AG04450 (cell line): ENCODE results near the gene MYO16. TPM values are rescaled to one million over a fixed set of nuclear protein-coding genes. Genes with fewer than 3 reads are reported as not detected.

Experiments used
- CTCF ChIA-PET: fragments of 300-600, 350-600 bp; formaldehyde crosslinking; extraction: SDS; loops from one replicate; lab custom pipeline; 2022; ENCODE audit warnings: antibody characterized with exemption, inconsistent platforms; lab: Charles Lee
- POLR2A ChIA-PET: fragments of 350-600 bp; formaldehyde crosslinking; extraction: SDS; loops from one replicate; lab custom pipeline; 2021; ENCODE audit warnings: antibody characterized with exemption, inconsistent platforms; lab: Yijun Ruan, JAX
- DNase-seq: peaks from one replicate; pipeline ENCODE4 v3.0.0-alpha.2; 2011; ENCODE audit warnings: low read depth, low spot score
- H3K27ac ChIP-seq: one replicate; pipeline ENCODE4 v1.5.1; 2012; ENCODE audit warnings: low read depth, low read length, control low read depth
- H3K27me3 ChIP-seq: one replicate; pipeline ENCODE4 v1.6.0; 2012; ENCODE audit warnings: low read length; ENCODE audit not compliant: control insufficient read depth, insufficient read depth
- H3K4me3 ChIP-seq: 2 replicates; pipeline ENCODE4 v1.5.1; 2011; ENCODE audit warnings: mild to moderate bottlenecking, low read depth, low read length, control low read depth
- H3K9me3 ChIP-seq: 2 replicates; pipeline ENCODE4 v1.5.1; 2012; ENCODE audit warnings: low read length; ENCODE audit not compliant: control insufficient read depth, insufficient read depth
- CTCF ChIP-seq: IDR thresholded peaks from 2 replicates; pipeline ENCODE4 v1.5.1; 2011; ENCODE audit warnings: low read depth, low read length, control low read depth, inconsistent platforms
- polyA plus RNA-seq: library from polyadenylated mRNA; depleted of rRNA; stranded (reverse); fragments of >200 nt; gene quantifications from 2 replicates; pipeline ENCODE4 v1.2.3, GENCODE V29; 2011

Gene MYO16
- polyA plus RNA-seq, 1 experiment: 0.02 TPM

- Histone ChIP-seq H3K4me3 (peak overlapping the region; percentile 29; the same call in 1 of the 2 replicates), H3K27me3 (no peaks in the 10 kb centered on the region), H3K9me3 (no peaks in the 10 kb centered on the region), H3K27ac (peak overlapping the region; percentile 49)
- peak; percentile 27 for DNase-seq
- ChIA-PET POLR2A (interaction anchor here (0.6 to 1.3 kb wide), 3 partner anchors 9 to 1199 kb away, joined by 3 to 4 read pairs (median 4); no protein-coding TSS in a partner anchor), CTCF (interaction anchor here (0.7 to 3.2 kb wide), 30 partner anchors 8 to 1234 kb away, joined by 3 to 19 read pairs (median 4); no protein-coding TSS in a partner anchor)
- peak; percentile 75 for TF ChIP-seq CTCF
These were observed 285.8 kb downstream of the MYO16 start for GRCh38 chr13:108915095-108915633.

GRCh38 chr13:108915634-108916512 is 286.5 kb downstream of the MYO16 start:
- Histone ChIP-seq H3K9me3 (no peaks in the 10 kb centered on the region), H3K27me3 (no peaks in the 10 kb centered on the region), H3K4me3 (no peak overlapping the region), H3K27ac (peak overlapping the region; percentile 68)
- peak; percentile 65 for DNase-seq
- POLR2A ChIA-PET: interaction anchor here (0.5 to 1.3 kb wide), 4 partner anchors 8 to 1198 kb away, joined by 3 to 8 read pairs (median 4); no protein-coding TSS in a partner anchor
- CTCF ChIA-PET: interaction anchor here (0.6 to 3.2 kb wide), 27 partner anchors 9 to 1200 kb away, joined by 3 to 19 read pairs (median 4); no protein-coding TSS in a partner anchor
- TF ChIP-seq CTCF: no peak

- no peak overlapping the region for H3K27ac ChIP-seq
These were observed 288.2 kb downstream of the MYO16 start for GRCh38 chr13:108917581-108917980.

GRCh38 chr13:108919036-108919907 is 289.9 kb downstream of the MYO16 start:
- Histone ChIP-seq H3K27me3 (no peaks in the 10 kb centered on the region), H3K9me3 (peaks cover 3% of the 10 kb centered on the region; the same call in 1 of the 2 replicates), H3K27ac (no peak overlapping the region), H3K4me3 (no peak overlapping the region)
- ChIA-PET POLR2A (no interaction called here), CTCF (no interaction called here)
- no peak for DNase-seq
- no peak for TF ChIP-seq CTCF

More at GRCh38 chr13:108917581-108917980, 288.2 kb downstream of the MYO16 start:
- H3K4me3 ChIP-seq: no peak overlapping the region
- H3K9me3 ChIP-seq: no peaks in the 10 kb centered on the region; the same call in 1 of the 2 replicates
- no peak for TF ChIP-seq CTCF
- DNase-seq: no peak
- POLR2A ChIA-PET: no interaction called here
- H3K27me3 ChIP-seq: no peaks in the 10 kb centered on the region
- CTCF ChIA-PET: interaction anchor here (1.5 kb wide), 1 partner anchor 1193 kb away, joined by 3 read pairs; no protein-coding TSS in a partner anchor
